GM19468 (cell line): ENCODE measurements around the gene NUP62.
A peak's percentile ranks its signal among the peaks of the same experiment; 100 is the strongest.
"Not testable (repeated sequence)": the region's sequence is repeated elsewhere in the genome, so short reads cannot be mapped to it uniquely, and the experiment has no call there.

Experiments used
- ATAC-seq: cut with Tn5 transposase; IDR thresholded peaks from one replicate; pipeline ENCODE4 v1.9.1; 2021; ENCODE audit warnings: mild to moderate bottlenecking, moderate library complexity, moderate number of reproducible peaks; ENCODE audit not compliant: unreplicated experiment; ENCODE audit errors: extremely low read depth

The NUP62 gene

DNA sequence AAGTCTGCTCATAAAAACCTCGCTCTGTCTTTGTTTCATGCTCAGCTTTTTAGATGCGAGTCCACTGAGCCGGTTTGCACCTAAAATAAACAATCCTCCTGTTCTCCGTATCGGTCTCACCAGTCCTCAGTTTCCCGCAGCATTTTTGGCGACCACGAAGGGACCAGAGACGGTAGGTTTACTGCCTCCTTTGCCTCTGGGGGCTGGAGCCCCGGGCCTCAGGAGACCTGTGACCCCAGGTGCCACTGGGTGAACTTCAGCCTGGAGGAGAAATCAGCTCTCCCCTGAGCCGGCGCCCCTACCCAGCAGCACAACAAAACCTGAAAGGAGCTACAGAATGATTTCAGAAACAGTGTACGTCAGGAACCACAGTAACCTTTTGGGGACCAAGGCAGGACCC is 23.6 kb upstream of the NUP62 start:
- ATAC-seq, result no peak

DNA sequence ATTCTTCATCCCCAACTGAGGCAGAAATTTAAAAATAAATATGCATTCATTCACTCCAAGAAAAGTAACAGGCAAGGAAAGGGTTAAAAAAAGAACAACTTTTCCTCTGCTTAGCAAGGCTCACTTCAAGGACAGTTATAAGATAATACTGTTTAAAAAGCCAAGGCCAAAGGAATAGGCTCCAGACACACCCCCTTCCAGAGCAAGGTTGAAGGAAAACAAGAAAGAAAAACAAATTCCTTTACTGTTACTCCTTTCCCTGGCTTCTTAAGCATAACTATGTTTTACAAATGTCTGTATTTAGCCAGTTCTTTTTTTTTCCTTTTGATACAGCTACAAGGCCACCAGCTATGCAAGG is 23.2 kb upstream of the NUP62 start:
- ATAC-seq, result no peak

GRCh38 chr19:49951806-49952478 is 22.6 kb upstream of the NUP62 start:
- ATAC-seq, result no peak

GRCh38 chr19:49950956-49951526 is 21.7 kb upstream of the NUP62 start:
- no peak for ATAC-seq

DNA sequence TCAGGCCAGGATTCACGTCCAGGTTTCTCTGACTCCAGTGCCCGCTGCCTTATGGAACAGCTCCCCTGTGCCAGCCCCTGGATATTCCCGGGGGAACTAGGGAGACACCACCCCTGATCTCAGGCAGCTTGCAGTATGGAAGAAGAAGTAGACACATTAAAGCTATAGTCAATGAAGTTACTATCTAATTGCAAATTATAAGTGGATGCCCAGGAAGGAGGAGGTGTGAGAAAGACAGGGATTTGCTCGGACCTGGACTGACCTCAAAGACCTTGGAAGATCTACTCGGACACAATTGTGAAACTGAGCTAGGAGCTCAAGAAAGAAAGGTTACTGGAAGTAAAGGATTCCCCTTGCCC is 21.3 kb upstream of the NUP62 start:
- no peak for ATAC-seq

- ATAC-seq, result no peak
Measured at GRCh38 chr19:49949742-49950589, 20.7 kb upstream of the NUP62 start.

- no peak for ATAC-seq
Measured at GRCh38 chr19:49946415-49946814, 17.1 kb upstream of the NUP62 start.

DNA sequence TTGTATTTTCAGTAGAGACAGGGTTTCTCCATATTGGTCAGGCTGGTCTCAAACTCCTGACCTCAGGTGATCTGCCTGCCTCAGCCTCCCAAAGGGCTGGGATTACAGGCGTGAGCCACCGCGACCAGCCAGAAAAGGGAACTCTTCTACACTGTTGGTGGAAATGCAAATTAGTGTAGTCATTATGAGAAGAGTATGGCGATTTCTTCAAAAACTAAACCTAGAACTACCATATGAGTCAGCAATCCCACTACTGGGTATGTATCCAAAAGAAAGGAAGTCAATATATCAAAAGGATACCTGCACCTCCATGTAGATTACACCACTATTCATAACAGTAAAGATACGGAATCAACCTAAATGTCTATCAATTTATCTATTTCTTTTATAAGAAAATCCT is 15.3 kb upstream of the NUP62 start:
- not testable (repeated sequence) for ATAC-seq

GRCh38 chr19:49940482-49940791 is 11.1 kb upstream of the NUP62 start:
- no peak for ATAC-seq

DNA sequence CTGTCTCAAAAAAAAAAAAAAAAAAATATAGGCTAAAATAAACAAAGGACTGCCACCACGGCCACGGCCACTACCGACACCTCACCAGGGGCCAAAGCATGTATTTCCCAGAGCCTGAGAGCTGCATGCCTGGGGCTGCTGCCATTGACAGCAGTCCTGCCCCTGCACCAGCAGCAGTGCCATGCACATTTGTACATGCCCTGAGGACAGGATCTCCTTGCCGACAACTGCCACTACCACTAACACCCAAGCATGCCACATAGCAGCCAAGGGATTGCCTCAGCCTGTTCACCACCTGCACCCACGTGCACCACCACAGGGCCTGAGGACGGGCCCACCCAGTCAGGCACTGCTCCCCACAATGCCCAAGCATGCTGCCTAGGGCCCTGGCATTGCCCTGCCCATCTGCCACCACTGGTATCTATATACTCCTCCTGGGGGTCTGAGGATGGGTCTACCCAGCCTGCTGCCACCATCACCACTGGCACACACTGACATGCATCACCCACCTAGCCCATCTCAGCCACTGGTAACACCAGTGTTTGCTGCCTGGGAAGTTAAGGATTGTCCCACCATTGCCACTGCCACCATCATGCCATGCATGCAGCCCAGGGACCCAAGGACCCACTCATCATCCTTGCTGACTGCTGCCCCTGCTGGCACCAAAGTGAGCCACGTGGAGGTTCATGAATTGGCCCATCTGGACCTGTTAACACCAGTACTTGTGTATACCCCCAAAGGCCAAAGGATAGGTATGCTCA is 10.6 kb upstream of the NUP62 start:
- no peak for ATAC-seq

- no peak for ATAC-seq
Measured at GRCh38 chr19:49938662-49939061, 9.4 kb upstream of the NUP62 start.

GRCh38 chr19:49937750-49938381 is 8.6 kb upstream of the NUP62 start:
- ATAC-seq, result no peak

GRCh38 chr19:49936549-49936948 is 7.2 kb upstream of the NUP62 start:
- no peak for ATAC-seq

- ATAC-seq, result no peak
Measured at GRCh38 chr19:49933643-49934042, 4.3 kb upstream of the NUP62 start.

DNA sequence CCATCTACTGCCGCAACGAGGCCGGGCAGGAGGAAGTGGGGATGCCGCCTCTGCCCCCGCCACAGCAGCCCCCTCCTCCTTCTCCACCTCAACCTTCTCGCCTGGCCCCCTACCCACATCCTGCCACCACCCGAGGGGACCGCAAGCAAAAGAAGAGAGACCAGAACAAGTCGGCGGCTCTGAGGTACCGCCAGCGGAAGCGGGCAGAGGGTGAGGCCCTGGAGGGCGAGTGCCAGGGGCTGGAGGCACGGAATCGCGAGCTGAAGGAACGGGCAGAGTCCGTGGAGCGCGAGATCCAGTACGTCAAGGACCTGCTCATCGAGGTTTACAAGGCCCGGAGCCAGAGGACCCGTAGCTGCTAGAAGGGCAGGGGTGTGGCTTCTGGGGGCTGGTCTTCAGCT is 3.4 kb upstream of the NUP62 start:
- no peak for ATAC-seq

DNA sequence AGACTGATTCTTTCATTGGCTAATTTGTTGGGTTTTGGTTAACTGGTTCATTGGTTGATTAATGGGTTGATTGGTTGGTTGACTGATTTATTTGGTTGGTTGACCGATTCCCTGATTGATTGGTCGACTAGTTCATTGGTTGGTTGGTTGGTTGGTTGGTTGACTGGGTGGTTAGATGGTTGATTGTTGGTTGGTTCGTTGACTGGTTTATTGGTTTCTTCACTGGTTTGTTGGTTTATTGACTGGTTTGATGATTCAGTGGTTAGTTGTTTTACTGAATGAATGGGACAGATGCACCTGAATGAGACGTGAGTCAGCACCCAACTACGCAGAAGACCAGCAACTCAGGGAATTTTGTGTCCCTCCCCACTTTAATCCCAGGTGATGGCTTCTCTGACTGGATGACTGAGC is 2.7 kb upstream of the NUP62 start:
- no peak for ATAC-seq

DNA sequence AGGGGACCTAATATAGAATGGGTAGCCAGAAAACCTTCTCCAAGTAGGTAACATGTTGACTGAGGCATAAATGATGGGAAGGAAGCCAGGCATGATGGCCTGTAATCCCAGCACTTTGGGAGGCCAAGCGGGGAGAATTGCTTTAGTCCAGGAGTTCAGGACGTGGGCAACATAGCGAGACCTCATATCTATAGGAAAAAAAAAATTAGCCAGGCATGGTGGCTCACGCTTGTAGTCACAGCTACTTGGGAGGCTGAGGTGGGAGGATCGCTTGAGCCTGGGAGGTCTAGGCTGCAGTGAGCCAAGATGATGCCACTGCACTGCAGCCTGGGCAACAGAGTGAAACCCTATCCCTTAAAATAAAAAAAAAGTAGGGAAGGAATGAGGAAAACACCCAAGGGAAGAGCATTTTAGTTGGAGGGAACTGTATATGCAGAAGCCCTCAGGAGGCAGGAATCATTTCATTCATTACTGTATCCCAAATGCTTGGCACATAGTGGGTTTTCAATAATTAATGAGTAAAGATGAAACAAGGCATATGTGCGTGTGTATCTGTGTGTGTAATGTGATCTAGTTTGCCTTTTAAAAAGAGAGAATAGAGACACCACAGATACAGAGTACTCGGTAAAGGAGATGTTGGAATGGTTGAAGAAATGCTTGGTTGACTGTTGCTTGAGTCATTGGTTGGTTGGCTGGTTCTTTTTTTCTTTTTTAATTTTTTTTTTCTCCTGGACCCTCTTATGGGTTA is 2.2 kb upstream of the NUP62 start:
- no peak for ATAC-seq

GRCh38 chr19:49930483-49931011 is 1.2 kb upstream of the NUP62 start:
- ATAC-seq, result no peak

DNA sequence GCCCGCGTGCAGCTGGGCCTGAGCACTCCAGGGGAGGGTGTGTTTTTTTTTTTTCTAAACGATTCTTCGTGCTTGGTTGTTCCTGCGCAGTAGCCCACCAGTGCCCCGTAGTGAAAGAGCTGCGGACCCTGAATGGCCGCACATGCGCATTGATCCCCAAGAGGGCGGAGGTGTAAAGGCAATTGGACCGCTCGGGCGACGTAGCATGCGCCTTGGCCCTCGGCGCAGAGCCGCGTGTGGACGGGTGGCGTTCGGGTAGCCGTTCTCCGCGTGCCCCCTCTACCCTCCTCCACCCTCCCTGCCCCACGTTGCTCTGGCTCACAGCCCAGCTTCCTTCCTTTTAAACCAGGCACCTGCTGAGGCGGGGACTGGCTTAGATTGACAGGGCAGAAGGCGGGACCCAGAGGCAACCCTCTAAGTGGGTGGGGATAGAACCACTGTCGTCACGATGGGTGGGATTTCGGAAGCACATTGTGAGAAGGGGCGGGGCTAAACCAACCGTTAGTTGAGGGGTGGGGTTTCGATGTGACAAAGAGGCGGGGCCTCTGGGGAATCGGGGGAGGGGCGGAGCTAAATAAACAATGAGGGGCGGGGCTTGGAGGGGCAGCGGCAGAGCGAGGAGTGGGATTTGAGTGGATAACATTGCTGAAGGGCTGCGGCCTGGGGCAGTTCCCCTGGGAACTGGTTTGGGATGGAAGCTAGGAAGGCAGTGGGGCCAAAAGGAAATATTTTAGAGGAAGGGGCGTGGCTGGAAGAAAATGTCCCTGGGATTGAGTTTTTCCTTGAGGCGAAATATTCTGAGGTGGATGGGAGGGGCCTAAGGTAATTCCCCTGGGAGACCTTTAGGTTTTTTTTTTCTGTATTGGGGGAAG is 543 bp upstream of the NUP62 start:
- ATAC-seq, result peak; percentile 55
